H1 (cell line): ENCODE data around the gene STAM2. TPM values are rescaled to one million over a fixed set of nuclear protein-coding genes. Genes with fewer than 3 reads are reported as not detected.
"Not testable (repeated sequence)": the region's sequence is repeated elsewhere in the genome, so short reads cannot be mapped to it uniquely, and the experiment has no call there.

Experiments used
- CTCF ChIA-PET: fragments of 300-600 bp; sonication (Branson Sonifier 250); formaldehyde crosslinking; loops from one replicate; lab custom pipeline; 2021; ENCODE audit not compliant: partially characterized antibody; lab: Charles Lee
- POLR2A ChIA-PET: fragments of 300-600 bp; sonication (Branson Sonifier 250); formaldehyde crosslinking; loops from one replicate; lab custom pipeline; 2021; ENCODE audit warnings: inconsistent platforms; ENCODE audit not compliant: partially characterized antibody; lab: Charles Lee
- DNase-seq, 2 experiments: peaks; one replicate each; pipeline versions ENCODE4 v3.0.0 to v3.0.0-alpha.2; 2010 to 2022; ENCODE audit warnings: low spot score in 2 of 2, low read depth in 1 of 2, mixed read lengths in 1 of 2
- FAIRE-seq: peaks from 2 replicates; lab custom pipeline; 2011; peaks lifted over from hg19 to GRCh38; lab: Jason Lieb, UNC
- H2AFZ ChIP-seq: 2 replicates; pipeline ENCODE4 v1.8.1; 2012; ENCODE audit warnings: low read length, inconsistent platforms
- H2AK5ac ChIP-seq: 2 replicates; pipeline ENCODE4 v1.6.1; 2013; ENCODE audit warnings: low read depth, low read length
- H2BK120ac ChIP-seq: replicated peaks from 2 replicates; pipeline ENCODE3; 2013; ENCODE audit warnings: low read depth, low read length, inconsistent platforms
- H2BK12ac ChIP-seq: 2 replicates; pipeline ENCODE4 v1.6.1; 2013; ENCODE audit warnings: low read depth, low read length
- H2BK15ac ChIP-seq: 2 replicates; pipeline ENCODE4 v1.6.1; 2013; ENCODE audit warnings: low read length
- H2BK20ac ChIP-seq: 2 replicates; pipeline ENCODE4 v1.6.1; 2013; ENCODE audit warnings: low read length
- H2BK5ac ChIP-seq: 2 replicates; pipeline ENCODE4 v1.6.1; 2013; ENCODE audit warnings: low read depth, low read length
- H3K14ac ChIP-seq: 2 replicates; pipeline ENCODE4 v1.6.1; 2013; ENCODE audit warnings: inconsistent platforms; ENCODE audit not compliant: insufficient read length
- H3K18ac ChIP-seq: 2 replicates; pipeline ENCODE4 v1.6.1; 2013; ENCODE audit warnings: low read length; ENCODE audit errors: extremely low read depth
- H3K23ac ChIP-seq: 2 replicates; pipeline ENCODE4 v1.6.1; 2013; ENCODE audit warnings: inconsistent platforms; ENCODE audit not compliant: insufficient read length
- H3K23me2 ChIP-seq: 2 replicates; pipeline ENCODE4 v1.6.1; 2013; ENCODE audit warnings: low read depth, low read length
- H3K27ac ChIP-seq: 2 replicates; pipeline ENCODE4 v1.6.1; 2011; ENCODE audit warnings: low read depth, low read length, inconsistent platforms
- H3K27me3 ChIP-seq, 4 experiments: replicated peaks in 1 of 4; 1 replicate in 1 of 4; 2 replicates in 3 of 4; pipeline versions ENCODE4 v1.6.1 to v1.8.1; 2011 to 2013; ENCODE audit warnings: low read length in 3 of 4, mild to moderate bottlenecking in 3 of 4, inconsistent platforms in 2 of 4, mixed read lengths in 2 of 4, moderate library complexity in 1 of 4; ENCODE audit not compliant: control insufficient read depth in 3 of 4, insufficient read depth in 3 of 4; ENCODE audit errors: extremely low read depth in 1 of 4
- H3K36me3 ChIP-seq, 4 experiments: 2 replicates each; pipeline versions ENCODE4 v1.6.1 to v1.8.1; 2011 to 2013; ENCODE audit warnings: mild to moderate bottlenecking in 4 of 4, low read length in 3 of 4, moderate library complexity in 2 of 4, control low read depth in 1 of 4, inconsistent platforms in 1 of 4; ENCODE audit not compliant: insufficient read depth in 4 of 4, control insufficient read depth in 2 of 4
- H3K4ac ChIP-seq: replicated peaks from 2 replicates; pipeline ENCODE3; 2013; ENCODE audit warnings: low read length, low read depth, mixed read lengths, inconsistent platforms; ENCODE audit not compliant: insufficient read length
- H3K4me1 ChIP-seq, 4 experiments: replicated peaks in 1 of 4; 1 replicate in 1 of 4; 2 replicates in 3 of 4; pipeline versions ENCODE4 v1.6.1 to v1.8.1; 2011 to 2013; ENCODE audit warnings: low read length in 3 of 4, inconsistent platforms in 2 of 4, mixed read lengths in 1 of 4; ENCODE audit not compliant: insufficient read depth in 4 of 4, control insufficient read depth in 3 of 4
- H3K4me2 ChIP-seq, 2 experiments: 2 replicates each; pipeline versions ENCODE4 v1.6.1 to v1.8.1; 2011 to 2013; ENCODE audit warnings: low read depth in 2 of 2, low read length in 2 of 2, control low read depth in 1 of 2, inconsistent platforms in 1 of 2, mild to moderate bottlenecking in 1 of 2; ENCODE audit not compliant: insufficient read depth in 1 of 2
- H3K4me3 ChIP-seq, 4 experiments: fragments of 200-600, 300-600 bp in 1 of 4; sonication (generic), shearing (Covaris generic), sonication (Bioruptor Twin) in 1 of 4; 2 replicates each; pipeline versions ENCODE4 v1.5.1 to v1.8.1; 2011 to 2016; ENCODE audit warnings: low read length in 4 of 4, low read depth in 3 of 4, control low read depth in 2 of 4, inconsistent platforms in 2 of 4, mild to moderate bottlenecking in 2 of 4, mixed read lengths in 1 of 4, moderate library complexity in 1 of 4; ENCODE audit not compliant: insufficient read depth in 2 of 4; ENCODE audit errors: extremely low read depth in 1 of 4
- H3K56ac ChIP-seq: replicated peaks from 2 replicates; pipeline ENCODE3; 2013; ENCODE audit warnings: low read depth, mild to moderate bottlenecking, mixed read lengths, low read length, inconsistent platforms; ENCODE audit not compliant: insufficient read length
- H3K79me1 ChIP-seq: 2 replicates; pipeline ENCODE4 v1.6.1; 2013; ENCODE audit warnings: low read depth, low read length, control low read depth
- H3K79me2 ChIP-seq, 2 experiments: 2 replicates each; pipeline versions ENCODE4 v1.6.1 to v1.8.1; 2012 to 2013; ENCODE audit warnings: low read length in 2 of 2, mild to moderate bottlenecking in 2 of 2, inconsistent platforms in 1 of 2; ENCODE audit not compliant: insufficient read depth in 2 of 2, control insufficient read depth in 1 of 2
- H3K9ac ChIP-seq, 4 experiments: replicated peaks in 1 of 4; 1 replicate in 1 of 4; 2 replicates in 3 of 4; pipeline versions ENCODE4 v1.6.1 to v1.8.1; 2011 to 2013; ENCODE audit warnings: low read depth in 3 of 4, low read length in 3 of 4, control low read depth in 2 of 4, mild to moderate bottlenecking in 2 of 4, moderate library complexity in 2 of 4, inconsistent platforms in 1 of 4; ENCODE audit errors: extremely low read depth in 1 of 4
- H3K9me3 ChIP-seq, 2 experiments: 2 replicates each; pipeline versions ENCODE4 v1.6.1 to v1.8.1; 2012 to 2013; ENCODE audit warnings: mild to moderate bottlenecking in 2 of 2, moderate library complexity in 2 of 2, control low read depth in 1 of 2, inconsistent platforms in 1 of 2, low read depth in 1 of 2, low read length in 1 of 2, mixed read lengths in 1 of 2; ENCODE audit not compliant: insufficient read depth in 2 of 2
- H4K20me1 ChIP-seq, 2 experiments: replicated peaks in 1 of 2; 2 replicates each; pipeline versions ENCODE3 to v1.8.1; 2011 to 2013; ENCODE audit warnings: inconsistent platforms in 2 of 2, low read length in 2 of 2, mild to moderate bottlenecking in 1 of 2; ENCODE audit not compliant: insufficient read depth in 2 of 2, control insufficient read depth in 1 of 2
- H4K5ac ChIP-seq: 2 replicates; pipeline ENCODE4 v1.6.1; 2013; ENCODE audit warnings: low read length, low read depth, mixed read lengths, inconsistent platforms; ENCODE audit not compliant: insufficient read length
- H4K8ac ChIP-seq: 2 replicates; pipeline ENCODE4 v1.8.0; 2013; ENCODE audit warnings: mild to moderate bottlenecking, moderate library complexity, low read length, inconsistent platforms; ENCODE audit not compliant: insufficient read depth; ENCODE audit errors: extremely low read depth
- H4K91ac ChIP-seq: replicated peaks from 2 replicates; pipeline ENCODE3; 2013; ENCODE audit warnings: low read length, mixed read lengths, inconsistent platforms; ENCODE audit not compliant: insufficient read length
- ASH2L ChIP-seq: fragments of 200-600, 300-600 bp; sonication (generic); IDR thresholded peaks from one replicate; pipeline ENCODE4 v1.7.1; 2017; ENCODE audit warnings: low read length
- MAFK ChIP-seq: IDR thresholded peaks from 2 replicates; pipeline ENCODE4 v1.6.1; 2012; ENCODE audit warnings: low read depth, mild to moderate bottlenecking, improper control_type of control experiment, low read length
- SAP30 ChIP-seq: fragments of 300-600 bp; sonication (generic); IDR thresholded peaks from 2 replicates; pipeline ENCODE4 v1.7.1; 2012; ENCODE audit warnings: low read length, moderate library complexity, mild to moderate bottlenecking, inconsistent platforms; ENCODE audit not compliant: insufficient read depth, insufficient replicate concordance
- WGBS, 2 experiments: shearing (Covaris generic) in 1 of 2; methylation state at CpG; one replicate each; pipeline versions ENCODE4 v1.1.6 to v1.1.7; 2013 to 2015; ENCODE audit warnings: low lambda C conversion rate in 2 of 2, mixed read lengths in 2 of 2, inconsistent platforms in 1 of 2, low coverage in 1 of 2, missing lambda C conversion rate in 1 of 2; ENCODE audit not compliant: insufficient replicate concordance in 2 of 2, insufficient coverage in 1 of 2, insufficient read length in 1 of 2; ENCODE audit errors: extremely low coverage in 1 of 2, missing lambda C conversion rate in 1 of 2; 5-methylcytosine and 5-hydroxymethylcytosine counted together
- polyA plus RNA-seq, 7 experiments: library from polyadenylated mRNA; depleted of rRNA in 3 of 7; stranded (reverse) in 5 of 7; unstranded in 2 of 7; fragments of >200 nt in 5 of 7; fragments of 200-250 nt in 2 of 7; gene quantifications; 1 replicate in 5 of 7; 2 replicates in 1 of 7; 4 replicates in 1 of 7; pipeline versions ENCODE4 v1.2.1 to v1.2.3, GENCODE V29; 2011 to 2013; ENCODE audit warnings: missing spikeins in 2 of 7, mixed read lengths in 2 of 7
- total RNA-seq: library from RNA; stranded (reverse); fragmentation: NEBNext Ultra II Directional; extraction: Animal tissue kit (Norgen Biotek cat#: 25700); gene quantifications from 2 replicates; pipeline ENCODE4 v1.2.1, GENCODE V29; 2021

The STAM2 gene
- total and polyA plus RNA-seq, 2 of the 8 experiments (the other 6 are each of a cell fraction or from before 2014, with no cell fraction given) = 5.4 to 9.4 TPM

DNA sequence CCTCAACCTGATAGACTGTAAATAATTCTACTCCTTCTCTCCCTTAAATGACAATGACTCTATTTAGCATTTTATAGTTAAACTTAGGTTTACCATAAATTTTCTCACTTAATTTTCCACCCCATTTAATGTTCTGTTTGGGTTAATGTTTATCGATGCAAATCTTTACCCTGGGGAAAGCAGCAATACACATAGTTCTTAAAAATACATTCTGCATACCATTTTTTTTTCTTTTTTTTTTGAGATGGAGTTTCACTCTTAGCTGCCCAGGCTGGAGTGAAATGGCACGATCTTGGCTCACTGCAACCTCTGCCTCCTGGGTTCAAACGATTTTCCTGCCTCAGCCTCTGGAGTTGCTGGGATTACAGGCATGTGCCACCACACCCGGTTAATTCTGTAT, 14.0 kb downstream of the STAM2 start (continued):
- TF ChIP-seq MAFK (no peak), SAP30 (no peak), ASH2L (no peak)

DNA sequence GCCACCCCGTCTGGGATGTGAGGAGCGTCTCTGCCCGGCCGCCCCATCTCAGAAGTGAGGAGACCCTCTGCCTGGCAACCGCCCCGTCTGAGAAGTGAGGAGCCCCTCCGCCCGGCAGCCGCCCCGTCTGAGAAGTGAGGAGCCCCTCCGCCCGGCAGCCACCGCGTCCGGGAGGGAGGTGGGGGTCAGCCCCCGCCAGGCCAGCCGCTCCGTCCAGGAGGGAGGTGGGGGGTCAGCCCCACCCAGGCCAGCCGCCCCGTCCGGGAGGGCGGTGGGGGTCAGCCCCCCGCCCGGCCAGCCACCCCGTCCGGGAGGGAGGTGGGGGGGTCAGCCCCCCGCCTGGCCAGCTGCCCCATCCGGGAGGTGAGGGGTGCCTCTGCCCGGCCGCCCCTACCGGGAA, 15.2 kb downstream of the STAM2 start:
- H3K36me3 ChIP-seq, H3K27me3 ChIP-seq, H3K4me1 ChIP-seq, H2BK5ac ChIP-seq, H3K18ac ChIP-seq, H3K9ac ChIP-seq, H3K4ac ChIP-seq, H3K4me3 ChIP-seq, H3K79me2 ChIP-seq, H4K20me1 ChIP-seq, H3K56ac ChIP-seq, H2AK5ac ChIP-seq, H3K79me1 ChIP-seq, H4K5ac ChIP-seq, H2BK20ac ChIP-seq, POLR2A ChIA-PET, H2AFZ ChIP-seq, H4K91ac ChIP-seq, H3K14ac ChIP-seq, H3K23ac ChIP-seq, H3K27ac ChIP-seq, DNase-seq, H2BK15ac ChIP-seq, H2BK120ac ChIP-seq, CTCF ChIA-PET, H4K8ac ChIP-seq, FAIRE-seq, H3K4me2 ChIP-seq, H3K23me2 ChIP-seq, H2BK12ac ChIP-seq: not testable (repeated sequence)
- WGBS, 2 experiments = 94% methylated on average over 16 of the region's 31 CpGs; no CpG with 5 or more reads in 1 of the 2 experiments
- H3K9me3 ChIP-seq = peaks cover 2 to 16% of the 10 kb centered on the region in 2 experiments; a peak in 2 of 4 replicates
